NCI-H345 treated with DMSO at 0.1 percent for 48 hours (cell line): ENCODE data around the gene RSPH1.

ENCODE experiments used
- DNase-seq: peaks from one replicate; lab custom pipeline; 2025; ENCODE audit not compliant: unreplicated experiment; lab: John Stamatoyannopoulos, UW

RSPH1 gene

DNA sequence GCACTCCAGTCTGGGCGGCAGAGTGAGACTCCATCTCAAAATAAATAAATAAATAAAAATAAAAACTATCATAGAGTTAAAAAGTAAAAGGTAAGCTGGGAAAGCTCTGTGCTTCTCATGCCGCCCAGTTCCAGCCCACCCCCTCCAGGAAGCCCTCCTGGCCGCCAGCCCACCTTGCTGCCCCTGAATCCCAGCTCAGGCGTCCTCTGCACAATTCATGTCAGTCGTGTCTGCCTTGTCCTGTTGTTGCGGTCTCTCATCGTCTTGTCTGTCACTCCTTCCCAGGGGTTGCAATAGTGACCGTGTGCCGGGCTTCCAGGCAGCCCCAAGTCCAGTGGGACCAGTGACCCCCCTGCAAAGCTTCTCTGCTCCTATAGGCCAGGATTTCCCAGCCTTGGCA is 44.1 kb downstream of the RSPH1 start:
- no peak for DNase-seq

DNA sequence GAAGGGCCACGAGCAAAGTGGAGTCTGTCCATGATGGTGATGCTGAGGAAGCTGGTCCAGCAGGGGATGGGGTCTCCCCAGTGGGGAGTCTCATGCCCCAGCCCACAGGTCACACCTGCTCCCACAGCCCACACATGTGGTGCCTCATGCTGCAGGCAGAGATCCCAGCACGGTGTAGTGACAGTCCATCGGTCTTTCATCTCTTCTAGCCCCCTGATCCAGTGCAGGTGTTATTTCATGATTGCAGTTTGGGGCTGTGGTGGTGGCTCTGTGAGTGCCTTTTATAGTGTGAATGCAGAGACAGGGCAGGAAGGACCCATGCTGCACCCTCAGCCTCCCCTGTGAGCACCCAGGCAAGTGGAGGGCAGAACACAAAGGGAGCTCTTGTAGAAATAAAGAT is 47.3 kb downstream of the RSPH1 start:
- peak; percentile 9 for DNase-seq

DNA sequence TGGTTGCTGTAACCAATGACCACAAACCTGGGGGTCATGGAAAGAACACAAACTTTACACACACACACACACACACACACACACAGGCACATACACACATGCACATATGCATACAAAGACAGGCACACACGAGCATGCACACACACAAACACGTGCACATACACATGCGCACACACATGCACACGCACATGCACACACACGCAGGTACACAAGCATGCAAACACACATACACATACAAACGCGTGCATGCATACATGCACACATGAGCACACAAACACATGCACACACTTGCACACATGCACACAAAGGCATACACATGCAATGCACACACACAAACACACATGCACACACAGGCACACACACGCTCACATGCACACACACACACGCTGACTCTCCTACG is 48.3 kb downstream of the RSPH1 start:
- DNase-seq: no peak

DNA sequence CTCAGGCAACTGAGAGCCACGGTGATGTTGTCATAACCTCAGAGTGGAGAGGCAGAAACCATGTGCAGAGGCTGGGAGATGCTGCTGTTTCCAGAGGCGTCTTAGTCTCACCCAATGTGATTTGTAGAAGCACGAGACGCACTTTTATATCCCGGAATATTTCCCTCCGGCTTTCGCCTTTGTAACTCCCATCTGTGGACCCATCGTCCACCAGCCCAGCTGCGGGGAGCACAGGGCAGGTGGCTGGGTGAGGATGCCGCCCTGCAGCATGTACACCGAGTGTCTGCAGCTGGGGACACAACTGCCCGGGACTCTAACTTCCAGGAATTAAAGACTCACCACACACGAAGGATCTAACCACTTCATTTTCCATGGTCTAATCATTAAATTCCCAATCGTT is 48.8 kb downstream of the RSPH1 start:
- no peak for DNase-seq

DNA sequence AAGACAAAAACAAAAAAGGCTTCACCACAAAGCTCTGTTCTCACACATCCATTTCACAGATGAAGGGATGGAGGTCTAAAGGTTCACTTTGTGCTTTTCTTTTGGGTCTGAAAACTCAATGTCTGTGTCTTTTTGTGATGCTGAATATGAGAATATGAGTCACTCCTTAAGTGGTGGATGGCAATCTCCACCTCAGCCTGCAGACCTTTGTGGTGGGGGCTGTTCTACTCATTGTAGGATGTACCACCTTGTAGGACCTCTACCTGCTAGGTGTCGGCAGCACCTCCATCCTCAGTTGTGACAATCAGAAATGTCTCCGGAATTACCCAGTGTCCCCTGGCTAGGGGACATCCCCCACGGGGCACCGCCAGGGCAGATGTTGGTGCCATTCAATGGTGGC is 49.5 kb downstream of the RSPH1 start:
- no peak for DNase-seq

DNA sequence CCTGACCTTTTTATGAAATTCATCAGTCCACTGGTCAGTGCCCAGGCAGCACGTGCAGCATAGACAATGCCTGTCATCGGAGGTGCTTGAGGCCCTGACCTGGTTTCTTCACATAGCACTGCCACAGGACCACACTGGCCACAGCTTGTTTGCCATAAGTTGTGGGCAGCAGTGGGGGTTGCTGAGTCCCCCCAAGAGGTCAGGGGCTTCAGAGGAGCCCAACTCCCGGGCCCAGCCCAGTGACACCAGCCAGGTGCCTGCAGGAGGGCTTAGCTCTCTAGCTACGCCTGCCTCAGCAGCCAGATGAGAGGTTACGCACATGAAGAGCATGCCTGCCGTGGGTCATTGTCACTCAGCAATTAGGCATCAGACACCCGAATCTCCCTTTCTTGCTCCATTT is 50.7 kb downstream of the RSPH1 start:
- no peak for DNase-seq

DNA sequence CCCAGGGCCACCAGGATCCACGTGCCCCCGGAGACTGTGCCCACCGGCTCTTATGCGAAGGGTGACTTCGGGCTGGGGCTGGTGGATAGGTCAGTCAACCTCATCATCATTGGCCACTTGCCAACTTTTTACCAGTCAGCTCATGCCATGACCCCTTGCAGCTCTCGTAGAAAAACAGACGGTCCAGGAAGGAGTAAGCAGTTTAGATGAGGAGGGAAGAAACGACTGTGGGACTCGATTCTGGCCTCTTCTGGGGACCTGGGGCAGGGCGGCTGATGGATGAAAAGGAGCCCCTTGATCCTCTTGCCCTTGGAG is 51.3 kb downstream of the RSPH1 start:
- DNase-seq: no peak

DNA sequence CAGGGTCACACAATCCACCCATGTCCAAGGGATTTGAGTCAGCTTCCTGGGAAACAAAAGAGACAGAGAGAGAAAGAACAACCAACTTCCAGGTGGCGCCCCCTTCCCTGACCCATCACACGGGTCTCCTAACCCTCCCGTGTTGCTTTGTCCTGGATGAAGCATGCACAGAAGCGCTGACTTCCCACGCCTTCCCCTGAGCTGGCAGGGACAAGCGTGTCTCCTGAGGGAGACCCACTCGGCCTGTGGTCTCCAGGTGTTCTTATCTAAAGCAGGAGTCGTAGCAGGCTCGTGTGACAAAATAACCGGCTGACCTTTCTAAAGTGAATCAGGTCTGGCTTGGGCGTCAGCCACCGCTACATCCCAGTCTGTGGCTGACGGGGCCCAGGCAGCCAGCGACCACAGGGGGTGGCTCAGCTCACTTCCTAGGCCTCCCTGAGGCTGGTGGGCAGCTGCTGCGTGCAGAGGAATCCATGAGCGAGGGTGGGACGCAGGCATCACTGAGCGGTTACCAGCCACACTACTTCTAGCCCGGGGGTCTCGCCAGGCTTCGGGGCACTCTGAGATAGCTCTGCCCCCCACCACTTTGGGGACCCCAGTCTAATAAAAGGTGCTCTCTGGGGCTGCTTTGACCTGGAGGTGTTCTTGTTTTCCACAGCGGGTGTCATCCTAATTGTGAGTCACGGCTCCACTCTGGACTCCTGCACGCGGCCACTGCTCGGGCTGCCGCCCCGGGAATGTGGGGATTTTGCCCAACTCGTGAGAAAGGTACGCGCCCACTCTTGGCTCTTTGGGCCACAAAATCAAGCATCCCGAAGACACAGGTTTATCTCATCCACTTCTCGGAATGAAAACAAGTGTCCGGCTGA is 51.9 kb downstream of the RSPH1 start:
- DNase-seq: no peak

DNA sequence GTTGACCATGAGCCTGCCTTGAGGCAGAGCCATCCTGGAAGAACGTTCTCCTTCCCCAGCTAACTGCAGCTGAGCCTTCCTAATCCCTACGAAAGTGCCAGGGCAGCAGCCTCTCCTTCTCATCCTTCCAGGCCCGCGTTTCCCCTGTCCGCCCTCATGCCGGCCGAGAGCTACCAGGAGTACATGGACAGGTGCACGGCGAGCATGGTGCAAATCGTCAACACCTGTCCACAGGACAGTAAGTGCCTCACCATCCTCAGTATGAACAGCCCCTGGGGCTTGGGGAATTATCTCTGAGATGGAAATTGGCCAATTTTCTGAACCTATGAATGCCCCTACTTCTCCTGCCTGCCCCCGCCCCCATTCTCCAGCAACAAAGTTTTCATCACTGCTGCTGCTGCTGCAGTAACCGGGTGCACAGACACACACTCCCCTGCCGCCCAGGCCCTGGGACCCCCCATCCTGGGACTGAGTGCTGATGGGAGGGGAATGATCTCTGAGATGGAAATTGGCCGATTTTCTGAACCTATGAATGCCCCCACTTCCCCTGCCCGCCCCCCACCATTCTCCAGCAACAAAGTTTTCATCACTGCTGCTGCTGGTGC is 52.7 kb downstream of the RSPH1 start:
- no peak for DNase-seq

DNA sequence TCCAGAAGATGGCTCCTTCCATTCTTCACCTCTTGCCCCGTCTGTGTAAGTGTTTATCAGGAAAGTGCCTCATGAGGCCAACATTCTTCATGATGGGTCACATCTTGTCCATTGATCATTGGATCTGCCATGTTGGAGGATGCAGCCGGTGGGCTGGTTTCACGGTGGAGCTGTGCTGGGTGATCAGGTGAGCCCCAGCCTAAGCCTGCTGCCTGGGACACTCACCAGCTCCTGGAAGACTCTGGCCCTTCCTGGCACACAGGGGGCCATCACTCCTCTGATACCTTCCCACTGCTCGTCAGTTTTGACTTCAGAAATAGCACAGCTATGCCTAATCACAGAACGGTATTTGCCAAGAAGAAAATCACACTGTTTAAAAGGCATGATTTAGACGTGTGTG is 54.1 kb downstream of the RSPH1 start:
- no peak for DNase-seq

DNA sequence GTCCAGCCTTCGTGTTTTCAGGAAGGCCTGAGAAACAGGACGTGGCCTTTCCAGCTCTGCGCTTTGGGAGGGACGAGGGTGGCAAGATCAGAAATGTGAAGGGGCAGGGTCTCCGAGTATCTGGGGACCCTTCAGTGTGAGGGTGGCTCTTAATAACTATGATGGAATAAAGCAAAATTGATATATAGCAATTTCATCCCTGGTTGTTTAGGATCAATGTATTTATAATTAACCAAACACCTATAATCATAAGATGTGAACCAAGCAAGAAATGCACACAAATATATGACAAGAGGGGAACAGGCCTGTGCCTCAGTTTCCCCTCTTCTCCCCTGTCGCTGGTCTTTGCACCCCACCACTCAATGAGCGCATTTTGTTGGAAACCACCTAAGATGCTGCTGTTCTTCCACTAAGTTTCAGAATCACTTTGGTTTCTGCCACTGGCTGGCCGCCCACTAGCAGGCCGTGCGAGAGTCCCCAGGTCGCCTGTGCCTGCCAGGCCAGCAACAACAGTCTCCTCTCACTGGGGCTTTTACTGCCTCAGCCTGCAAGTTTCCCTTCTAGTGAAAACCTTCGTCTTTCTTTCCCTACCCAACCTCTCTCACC is 55.7 kb downstream of the RSPH1 start:
- DNase-seq: no peak

DNA sequence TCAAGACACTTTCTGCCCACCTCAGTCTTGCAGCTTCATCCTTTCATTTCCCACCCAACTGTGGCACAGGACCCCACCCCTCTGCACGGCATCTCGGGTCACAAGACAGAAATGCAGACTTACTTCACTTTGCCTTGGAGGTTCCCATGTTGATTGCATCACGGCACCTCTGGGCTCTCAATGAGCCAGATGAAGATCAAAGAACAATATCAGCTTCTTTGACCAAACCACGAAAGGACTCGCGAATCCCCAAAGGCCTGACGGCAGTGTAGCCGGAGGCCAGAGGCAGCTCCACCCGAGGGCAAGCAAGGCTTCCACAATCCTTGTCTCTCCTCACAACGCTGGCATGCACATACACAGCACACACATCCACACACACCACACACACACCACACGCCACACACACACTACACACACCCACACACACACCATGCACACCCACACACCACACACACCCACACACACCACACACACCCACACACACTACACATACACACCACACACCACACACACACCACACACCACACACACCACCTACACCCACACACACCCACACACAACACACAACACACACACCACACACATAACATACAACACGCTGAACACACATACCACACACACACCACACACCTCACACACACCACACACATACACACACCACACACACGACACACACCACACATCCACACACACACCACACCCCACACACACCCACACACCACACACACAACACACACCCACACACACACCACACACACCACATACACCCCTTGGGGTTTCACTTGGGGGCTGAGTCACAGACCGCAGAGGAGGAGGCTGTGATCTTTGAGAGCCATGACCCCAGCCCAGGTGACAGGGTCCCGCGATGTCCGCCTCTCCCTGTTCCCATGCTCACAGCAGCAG is 56.5 kb downstream of the RSPH1 start:
- no peak for DNase-seq

DNA sequence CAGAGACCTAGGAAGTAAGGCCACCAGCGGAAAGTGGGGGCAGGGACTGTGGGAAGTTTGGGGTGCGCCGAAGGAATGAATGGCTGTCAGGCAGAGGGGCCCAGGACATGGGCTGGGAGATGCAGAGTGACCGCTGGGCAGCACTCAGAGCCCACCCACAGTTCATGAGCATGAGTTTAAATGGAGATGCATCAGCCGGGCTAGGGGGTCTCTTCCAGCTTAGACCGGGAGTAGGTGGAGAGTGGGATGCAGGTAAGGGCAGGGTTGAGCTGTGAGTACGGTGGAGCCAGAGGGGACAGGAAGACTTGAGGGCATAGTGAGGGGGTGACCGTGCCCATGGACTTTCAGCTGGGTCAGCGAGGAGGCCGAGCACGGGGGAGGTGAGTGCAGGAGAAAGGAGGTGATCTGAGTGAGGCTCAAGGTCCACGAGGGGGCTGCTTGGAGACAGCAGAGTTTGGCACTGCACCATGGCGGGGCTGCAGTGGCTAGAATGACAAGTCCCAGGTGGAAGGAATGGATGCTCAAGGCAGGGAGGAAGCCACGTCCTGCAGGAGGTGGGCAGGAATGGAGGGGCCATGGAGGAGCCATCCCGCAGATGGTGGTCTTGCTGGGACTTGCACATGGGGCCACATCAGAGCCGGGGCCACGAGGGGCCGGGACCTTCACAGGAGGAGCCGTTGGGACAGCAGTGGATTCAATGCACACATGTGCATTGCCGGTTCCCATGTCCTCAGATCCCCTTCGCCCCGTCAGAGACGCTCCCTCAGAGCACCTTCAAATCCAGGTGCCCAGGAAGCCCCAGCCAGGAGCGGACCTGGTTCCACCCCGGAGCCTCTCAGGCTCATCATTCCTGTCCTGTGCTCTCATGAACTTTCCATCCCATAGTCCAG is 57.5 kb downstream of the RSPH1 start:
- DNase-seq: no peak

DNA sequence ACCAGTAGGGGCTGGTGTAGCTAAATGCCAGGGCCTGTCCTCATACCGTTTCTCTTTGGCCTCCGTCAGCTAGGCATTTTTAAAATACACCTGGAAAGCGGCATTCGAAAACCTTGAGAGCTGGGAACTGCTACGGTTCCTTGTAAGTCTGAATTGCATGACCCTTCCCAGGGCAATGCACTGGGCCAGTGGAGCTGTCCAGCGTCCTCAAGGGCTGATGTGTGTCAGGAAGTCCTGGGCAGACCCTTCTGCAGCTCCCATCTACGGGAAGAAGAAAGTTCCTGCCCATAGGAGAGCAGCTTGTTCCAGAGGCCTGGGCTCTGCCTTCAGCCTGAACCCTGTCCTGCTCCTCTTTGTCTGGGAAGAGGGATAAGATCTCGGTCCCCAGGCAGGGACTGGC is 58.2 kb downstream of the RSPH1 start:
- DNase-seq: no peak

DNA sequence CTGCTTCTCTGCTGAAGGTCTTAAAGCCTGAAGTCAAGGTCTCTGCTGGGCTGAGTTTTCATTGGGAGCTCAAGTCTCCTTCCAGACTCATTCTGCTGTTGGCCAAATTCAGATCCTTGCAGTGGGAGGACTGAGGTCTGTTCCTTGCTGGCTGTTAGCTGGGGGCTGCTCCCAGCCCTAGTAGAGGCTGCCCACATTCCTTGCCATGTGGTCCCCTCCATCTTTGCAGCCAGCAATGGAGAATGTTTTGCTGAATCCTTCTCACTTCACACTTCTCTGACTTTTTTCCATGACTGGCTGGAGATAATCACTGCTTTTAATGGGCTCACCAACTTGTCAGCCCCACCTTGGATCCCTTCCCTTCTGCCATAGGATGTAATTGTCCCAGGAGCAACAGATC is 59.1 kb downstream of the RSPH1 start:
- DNase-seq: no peak

DNA sequence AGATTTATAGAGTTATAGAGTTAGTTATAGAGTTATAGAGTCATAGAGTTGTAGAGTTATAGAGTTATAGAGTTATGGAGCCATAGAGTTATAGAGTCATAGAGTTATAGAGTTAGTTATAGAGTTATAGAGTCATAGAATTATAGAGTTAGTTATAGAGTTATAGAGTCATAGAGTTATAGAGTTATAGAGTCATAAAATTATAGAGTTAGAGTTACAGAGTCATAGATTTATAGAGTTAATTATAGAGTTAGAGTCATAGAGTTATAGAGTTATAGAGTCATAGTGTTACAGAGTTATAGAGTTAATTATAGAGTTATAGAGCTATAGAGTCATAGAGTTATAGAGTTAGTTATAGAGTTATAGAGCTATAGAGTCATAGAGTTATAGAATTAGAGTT is 60.2 kb downstream of the RSPH1 start:
- no peak for DNase-seq

DNA sequence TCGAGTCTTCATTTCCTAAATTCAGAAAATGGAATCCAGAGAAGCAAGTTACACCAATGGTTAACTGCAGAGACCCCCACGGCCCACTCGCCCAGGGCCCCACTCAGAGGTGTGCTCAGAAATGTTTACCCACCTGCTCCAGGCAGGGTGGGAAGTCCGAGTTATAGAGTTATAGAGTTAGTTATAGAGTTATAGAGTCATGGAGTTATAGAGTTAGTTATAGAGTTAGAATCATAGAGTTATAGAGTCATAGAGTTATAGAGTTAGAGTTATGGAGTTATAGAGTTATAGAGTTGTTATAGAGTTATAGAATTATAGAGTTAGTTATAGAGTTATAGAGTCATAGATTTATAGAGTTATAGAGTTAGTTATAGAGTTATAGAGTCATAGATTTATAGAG is 60.6 kb downstream of the RSPH1 start:
- DNase-seq: no peak

DNA sequence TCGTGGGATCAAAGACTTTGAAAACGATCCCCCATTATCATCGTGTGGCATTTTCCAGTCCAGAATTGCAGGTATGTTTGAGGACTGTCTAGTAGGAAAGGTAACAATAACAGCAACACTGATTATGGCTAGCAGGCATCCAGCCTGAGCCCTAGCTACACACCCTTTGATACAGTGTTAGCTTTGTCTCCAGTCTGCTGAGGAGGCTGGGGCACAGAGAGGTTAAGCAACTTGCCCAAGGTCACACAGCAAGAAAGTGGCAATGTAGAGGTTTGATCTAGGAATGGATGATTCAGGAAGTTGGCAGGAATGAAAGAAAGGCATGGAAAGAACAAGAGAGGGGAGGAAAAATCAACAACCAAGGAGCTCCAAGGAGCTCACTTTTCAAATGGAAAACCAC is 61.1 kb downstream of the RSPH1 start:
- no peak for DNase-seq

DNA sequence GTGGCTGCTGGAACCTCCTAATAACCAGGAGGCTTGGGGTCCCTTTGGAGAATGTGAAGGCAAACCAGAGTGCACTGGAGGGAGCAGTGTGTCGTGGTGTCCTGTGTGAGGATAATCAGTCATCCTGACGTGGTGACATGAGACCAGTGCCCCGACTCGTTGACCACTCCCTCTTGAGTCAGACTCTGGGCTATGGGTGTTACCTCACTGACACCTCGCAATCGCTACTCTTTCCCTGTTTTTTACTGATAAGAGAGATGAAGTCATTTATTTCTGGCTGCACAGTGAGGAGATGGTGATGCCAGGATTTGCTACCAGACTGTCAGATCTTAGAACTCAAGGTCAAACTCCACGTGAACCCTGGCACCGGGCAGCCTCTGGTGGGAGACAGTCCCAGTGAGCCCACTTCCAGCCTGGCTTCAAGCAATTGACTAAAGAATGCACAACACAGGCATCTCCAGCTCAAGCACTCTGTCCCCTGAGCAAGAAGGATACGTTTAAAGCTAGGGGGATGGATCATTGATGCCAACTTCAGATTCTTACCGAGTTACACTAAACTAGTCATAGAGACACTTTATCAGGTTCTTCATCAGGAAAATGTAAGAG is 62.0 kb downstream of the RSPH1 start:
- DNase-seq: no peak

DNA sequence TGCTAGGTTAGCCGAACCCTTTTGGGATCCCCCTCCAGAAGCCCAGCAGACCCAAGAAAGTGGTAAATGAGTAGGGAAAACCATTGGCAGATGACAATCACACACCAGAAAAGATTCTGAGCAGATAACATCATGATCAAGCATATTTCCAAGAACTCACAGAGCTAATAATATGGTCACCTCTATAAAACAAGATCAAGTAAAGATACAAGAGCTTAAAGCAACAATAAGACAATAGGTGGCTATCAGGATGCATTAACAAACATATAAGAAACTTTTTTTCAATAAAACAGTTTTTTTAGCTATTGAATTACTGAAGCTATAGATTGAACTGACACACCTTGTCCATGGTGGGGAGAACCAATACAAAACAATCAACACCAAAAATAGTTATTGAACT is 63.3 kb downstream of the RSPH1 start:
- no peak for DNase-seq
